HEK293 (cell line): ENCODE data around the gene TTLL12.

Source experiments
- CTCF ChIA-PET: fragments of 350-600 bp; formaldehyde crosslinking; extraction: SDS; loops from one replicate; lab custom pipeline; 2021; ENCODE audit warnings: antibody characterized with exemption; lab: Yijun Ruan, JAX
- POLR2A ChIA-PET: fragments of 300-600 bp; formaldehyde crosslinking; extraction: SDS; loops from one replicate; lab custom pipeline; 2020; ENCODE audit warnings: antibody characterized with exemption, inconsistent platforms; lab: Yijun Ruan, JAX
- H3K27ac ChIP-seq: fragments of 200-500 bp; sonication (Bioruptor generic); 2 replicates; pipeline ENCODE4 v1.5.1; 2014; ENCODE audit warnings: low read depth, low read length, control low read depth, inconsistent platforms; ENCODE audit errors: extremely low read depth
- H3K36me3 ChIP-seq, 2 experiments: fragments of 200-500 bp in 1 of 2; sonication (Bioruptor generic) in 1 of 2; 1 replicate in 1 of 2; 2 replicates in 1 of 2; pipeline ENCODE4 v1.5.1; 2014 to 2017; ENCODE audit warnings: inconsistent platforms in 2 of 2, low read length in 2 of 2; ENCODE audit not compliant: control insufficient read depth in 2 of 2, insufficient read depth in 1 of 2
- H3K4me1 ChIP-seq: fragments of 200-500 bp; sonication (Bioruptor generic); 2 replicates; pipeline ENCODE4 v1.5.1; 2014; ENCODE audit warnings: mild to moderate bottlenecking, low read length, inconsistent platforms; ENCODE audit not compliant: control insufficient read depth, insufficient read depth
- H3K4me3 ChIP-seq: 2 replicates; pipeline ENCODE4 v1.5.1; 2011; ENCODE audit warnings: low read depth, mild to moderate bottlenecking, control low read depth, low read length, moderate library complexity
- H3K9me3 ChIP-seq: fragments of 200-500 bp; sonication (Bioruptor generic); 2 replicates; pipeline ENCODE4 v1.5.1; 2014; ENCODE audit warnings: low read depth, low read length, inconsistent platforms; ENCODE audit not compliant: control insufficient read depth, insufficient read depth
- BCL11A ChIP-seq: fragments of 450-650 bp; formaldehyde crosslinking; IDR thresholded peaks from 2 replicates; pipeline ENCODE4 v1.5.1; 2016; ENCODE audit warnings: low read depth, missing biosample characterization, missing genetic modification characterization
- EGR2 ChIP-seq: fragments of 450-650 bp; formaldehyde crosslinking; IDR thresholded peaks from 2 replicates; pipeline ENCODE4 v1.5.1; 2016; ENCODE audit warnings: low read depth, missing biosample characterization, missing genetic modification characterization
- GLIS2 ChIP-seq: fragments of 450-650 bp; formaldehyde crosslinking; IDR thresholded peaks from 2 replicates; pipeline ENCODE4 v1.5.1; 2016; ENCODE audit warnings: missing biosample characterization, missing genetic modification characterization
- OVOL3 ChIP-seq: fragments of 450-650 bp; formaldehyde crosslinking; IDR thresholded peaks from 2 replicates; pipeline ENCODE4 v1.5.1; 2016; ENCODE audit warnings: missing biosample characterization, missing genetic modification characterization
- SETDB1 ChIP-seq: IDR thresholded peaks from one replicate; pipeline ENCODE4 v1.6.1; 2017; ENCODE audit warnings: mild to moderate bottlenecking, low read length, moderate library complexity, mixed read lengths; ENCODE audit not compliant: insufficient read length
- TCF7L2 ChIP-seq: IDR thresholded peaks from 2 replicates; pipeline ENCODE4 v1.6.1; 2011; ENCODE audit warnings: low read depth, mild to moderate bottlenecking, inconsistent platforms, low read length, moderate library complexity, borderline replicate concordance
- ZBTB1 ChIP-seq: fragments of 450-650 bp; formaldehyde crosslinking; IDR thresholded peaks from 2 replicates; pipeline ENCODE4 v1.5.1; 2016; ENCODE audit warnings: missing biosample characterization, missing genetic modification characterization
- ZBTB7A ChIP-seq: fragments of 450-650 bp; formaldehyde crosslinking; IDR thresholded peaks from 2 replicates; pipeline ENCODE4 v1.5.1; 2016; ENCODE audit warnings: low read depth, missing biosample characterization, missing genetic modification characterization
- ZIC2 ChIP-seq: fragments of 450-650 bp; formaldehyde crosslinking; IDR thresholded peaks from 2 replicates; pipeline ENCODE4 v1.5.1; 2016; ENCODE audit warnings: missing biosample characterization, missing genetic modification characterization
- ZNF114 ChIP-seq: fragments of 450-650 bp; formaldehyde crosslinking; IDR thresholded peaks from 2 replicates; pipeline ENCODE4 v1.5.0; 2017; ENCODE audit warnings: missing biosample characterization, missing genetic modification characterization
- ZNF133 ChIP-seq: fragments of 450-650 bp; formaldehyde crosslinking; IDR thresholded peaks from 2 replicates; pipeline ENCODE4 v1.5.1; 2016; ENCODE audit warnings: missing biosample characterization, missing genetic modification characterization
- ZNF140 ChIP-seq: fragments of 450-650 bp; formaldehyde crosslinking; IDR thresholded peaks from 2 replicates; pipeline ENCODE4 v1.5.1; 2016; ENCODE audit warnings: missing biosample characterization, missing genetic modification characterization
- ZNF146 ChIP-seq: fragments of 450-650 bp; formaldehyde crosslinking; IDR thresholded peaks from 2 replicates; pipeline ENCODE4 v1.5.1; 2016; ENCODE audit warnings: missing biosample characterization, missing genetic modification characterization
- ZNF184 ChIP-seq: fragments of 450-650 bp; IDR thresholded peaks from 2 replicates; pipeline ENCODE4 v1.5.1; 2018; ENCODE audit warnings: missing biosample characterization, mild to moderate bottlenecking, missing genetic modification characterization
- ZNF19 ChIP-seq: fragments of 450-650 bp; formaldehyde crosslinking; IDR thresholded peaks from 2 replicates; pipeline ENCODE4; 2016; ENCODE audit warnings: missing biosample characterization, missing genetic modification characterization, low read depth
- ZNF221 ChIP-seq: fragments of 450-650 bp; formaldehyde crosslinking; IDR thresholded peaks from 2 replicates; pipeline ENCODE4 v1.5.1; 2017; ENCODE audit warnings: missing biosample characterization, missing genetic modification characterization, borderline replicate concordance
- ZNF302 ChIP-seq: fragments of 450-650 bp; formaldehyde crosslinking; IDR thresholded peaks from 2 replicates; pipeline ENCODE4 v1.5.1; 2016; ENCODE audit warnings: missing biosample characterization, missing genetic modification characterization, low read depth
- ZNF354C ChIP-seq: fragments of 450-650 bp; formaldehyde crosslinking; IDR thresholded peaks from 2 replicates; pipeline ENCODE4 v1.5.1; 2016; ENCODE audit warnings: missing biosample characterization, missing genetic modification characterization, low read depth, borderline replicate concordance
- ZNF423 ChIP-seq: fragments of 450-650 bp; formaldehyde crosslinking; IDR thresholded peaks from 2 replicates; pipeline ENCODE4 v1.5.1; 2016; ENCODE audit warnings: missing biosample characterization, missing genetic modification characterization
- ZNF426 ChIP-seq: fragments of 450-650 bp; formaldehyde crosslinking; IDR thresholded peaks from 2 replicates; pipeline ENCODE4 v1.5.1; 2017; ENCODE audit warnings: missing biosample characterization, missing genetic modification characterization, mild to moderate bottlenecking, inconsistent platforms, moderate library complexity
- ZNF433 ChIP-seq: fragments of 450-650 bp; formaldehyde crosslinking; IDR thresholded peaks from 2 replicates; pipeline ENCODE4 v1.5.1; 2016; ENCODE audit warnings: missing biosample characterization, missing genetic modification characterization, low read depth
- ZNF555 ChIP-seq: fragments of 450-650 bp; formaldehyde crosslinking; conservative IDR thresholded peaks from 2 replicates; pipeline ENCODE4 v1.5.1; 2017; ENCODE audit warnings: missing biosample characterization, mild to moderate bottlenecking, missing genetic modification characterization, inconsistent platforms
- ZNF660 ChIP-seq: fragments of 450-650 bp; IDR thresholded peaks from 2 replicates; pipeline ENCODE4 v1.5.1; 2018; ENCODE audit warnings: missing biosample characterization, mild to moderate bottlenecking, missing genetic modification characterization
- ZNF670 ChIP-seq: fragments of 450-650 bp; formaldehyde crosslinking; IDR thresholded peaks from 2 replicates; pipeline ENCODE4 v1.5.1; 2016; ENCODE audit warnings: missing biosample characterization, missing genetic modification characterization, low read depth
- ZNF76 ChIP-seq: fragments of 450-650 bp; formaldehyde crosslinking; IDR thresholded peaks from 2 replicates; pipeline ENCODE4; 2016; ENCODE audit warnings: low read depth, missing biosample characterization, missing genetic modification characterization, borderline replicate concordance
- ZSCAN16 ChIP-seq: fragments of 450-650 bp; formaldehyde crosslinking; IDR thresholded peaks from 2 replicates; pipeline ENCODE4 v1.5.1; 2016; ENCODE audit warnings: missing biosample characterization, missing genetic modification characterization
- TF ChIP-seq, protein P1 (sequence below): fragments of 450-650 bp; formaldehyde crosslinking; IDR thresholded peaks from 2 replicates; pipeline ENCODE4 v1.5.1; 2016; ENCODE audit warnings: missing biosample characterization, missing genetic modification characterization
- TF ChIP-seq, protein P2 (sequence below): fragments of 450-650 bp; formaldehyde crosslinking; IDR thresholded peaks from 2 replicates; pipeline ENCODE4 v1.5.1; 2016; ENCODE audit warnings: missing biosample characterization, missing genetic modification characterization
- TF ChIP-seq, protein P3 (sequence below): fragments of 450-650 bp; formaldehyde crosslinking; IDR thresholded peaks from 2 replicates; pipeline ENCODE4 v1.5.1; 2016; ENCODE audit warnings: missing biosample characterization, missing genetic modification characterization, borderline replicate concordance

The TTLL12 gene

DNA sequence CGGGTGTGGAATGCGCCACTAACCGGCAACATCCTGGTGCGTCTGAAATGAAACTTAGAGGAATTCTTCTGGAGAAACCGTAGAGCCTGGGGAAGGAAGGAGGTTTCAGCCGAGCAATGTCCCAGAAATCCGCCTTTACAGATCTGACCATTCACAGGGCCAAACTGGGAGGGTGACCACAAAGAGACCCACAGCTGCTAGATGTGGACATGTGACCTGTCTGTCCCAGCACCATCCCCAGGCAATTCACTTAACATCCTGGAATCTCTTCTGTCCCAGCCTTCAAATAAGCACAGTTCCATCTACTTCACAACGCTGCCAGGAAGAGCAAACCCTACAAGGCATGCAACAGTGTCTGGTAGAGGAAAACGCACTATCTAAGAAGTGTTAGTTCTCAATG, 53.5 kb downstream of the TTLL12 start:
- Histone ChIP-seq H3K9me3 (no peaks in the 10 kb centered on the region), H3K4me1 (peaks cover 3% of the 10 kb centered on the region), H3K36me3 (peaks cover 34 to 75% of the 10 kb centered on the region in 2 experiments), H3K27ac (no peak overlapping the region), H3K4me3 (no peak overlapping the region)
- ChIA-PET POLR2A (interaction anchor here (0.6 kb wide), 1 partner anchor 647 kb away, joined by 3 read pairs; no protein-coding TSS in a partner anchor), CTCF (no interaction called here)
- TF ChIP-seq ZBTB1 (tag by site-specific recombination) (no peak), ZSCAN16 (tag by site-specific recombination) (no peak), ZNF555 (tag by site-specific recombination) (no peak), ZNF76 (tag by site-specific recombination) (no peak), ZNF302 (no peak), ZNF133 (tag by site-specific recombination) (no peak), ZNF433 (tag by site-specific recombination) (no peak), TCF7L2 (no peak), ZBTB7A (tag by site-specific recombination) (no peak), ZNF670 (tag by site-specific recombination) (no peak), ZNF354C (tag by site-specific recombination) (no peak), ZNF423 (tag by site-specific recombination) (no peak), ZIC2 (tag by site-specific recombination) (no peak), EGR2 (no peak)
- TF ChIP-seq, protein P1, sequence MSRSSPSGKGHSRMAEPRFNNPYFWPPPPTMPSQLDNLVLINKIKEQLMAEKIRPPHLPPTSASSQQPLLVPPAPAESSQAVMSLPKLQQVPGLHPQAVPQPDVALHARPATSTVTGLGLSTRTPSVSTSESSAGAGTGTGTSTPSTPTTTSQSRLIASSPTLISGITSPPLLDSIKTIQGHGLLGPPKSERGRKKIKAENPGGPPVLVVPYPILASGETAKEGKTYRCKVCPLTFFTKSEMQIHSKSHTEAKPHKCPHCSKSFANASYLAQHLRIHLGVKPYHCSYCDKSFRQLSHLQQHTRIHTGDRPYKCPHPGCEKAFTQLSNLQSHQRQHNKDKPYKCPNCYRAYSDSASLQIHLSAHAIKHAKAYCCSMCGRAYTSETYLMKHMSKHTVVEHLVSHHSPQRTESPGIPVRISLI (tag by site-specific recombination): no peak
- TF ChIP-seq, protein P2, sequence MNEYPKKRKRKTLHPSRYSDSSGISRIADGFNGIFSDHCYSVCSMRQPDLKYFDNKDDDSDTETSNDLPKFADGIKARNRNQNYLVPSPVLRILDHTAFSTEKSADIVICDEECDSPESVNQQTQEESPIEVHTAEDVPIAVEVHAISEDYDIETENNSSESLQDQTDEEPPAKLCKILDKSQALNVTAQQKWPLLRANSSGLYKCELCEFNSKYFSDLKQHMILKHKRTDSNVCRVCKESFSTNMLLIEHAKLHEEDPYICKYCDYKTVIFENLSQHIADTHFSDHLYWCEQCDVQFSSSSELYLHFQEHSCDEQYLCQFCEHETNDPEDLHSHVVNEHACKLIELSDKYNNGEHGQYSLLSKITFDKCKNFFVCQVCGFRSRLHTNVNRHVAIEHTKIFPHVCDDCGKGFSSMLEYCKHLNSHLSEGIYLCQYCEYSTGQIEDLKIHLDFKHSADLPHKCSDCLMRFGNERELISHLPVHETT (tag by site-specific recombination): no peak

DNA sequence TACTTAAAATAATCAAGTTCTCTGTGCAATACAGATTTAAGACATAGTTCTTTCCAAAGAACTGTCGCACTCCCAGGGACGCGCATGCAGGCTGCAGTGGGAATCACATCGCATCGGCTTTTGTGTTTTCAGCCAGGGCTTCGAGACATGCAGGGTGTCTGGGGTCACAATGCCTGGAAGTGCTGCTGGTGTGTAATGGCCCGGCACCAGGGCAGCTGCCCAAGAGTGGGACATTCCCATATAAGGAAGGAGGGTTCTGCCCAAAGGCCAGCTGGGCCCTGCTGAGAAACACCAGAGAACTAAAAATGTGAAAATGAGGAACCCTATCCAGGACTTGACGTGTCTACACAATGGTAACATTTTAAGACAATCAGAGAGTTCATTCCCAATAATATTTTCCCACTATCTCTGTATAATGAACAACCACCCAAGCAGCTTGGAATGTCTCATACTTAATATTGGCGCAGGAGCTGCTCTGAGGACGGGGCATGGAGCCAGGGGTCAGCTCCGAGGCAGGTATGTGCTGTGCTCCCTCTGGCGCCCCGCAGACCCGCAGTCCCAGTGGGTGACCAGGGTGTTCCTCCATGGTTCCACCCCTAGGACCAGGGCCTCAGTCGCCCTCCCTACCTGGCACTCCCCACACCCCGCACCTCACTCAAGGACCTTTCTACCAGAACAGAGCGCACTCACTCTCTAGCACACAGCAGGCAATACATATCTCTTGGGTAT, 55.0 kb downstream of the TTLL12 start:
- ChIA-PET POLR2A (no interaction called here), CTCF (interaction anchor here (1.1 kb wide), 1 partner anchor 10 kb away, joined by 3 read pairs; no protein-coding TSS in a partner anchor)
- no peak for TF ChIP-seq ZNF221 (tag by site-specific recombination)
- TF ChIP-seq ZNF146 (tag by site-specific recombination): no peak
- no peak for TF ChIP-seq ZNF19
- no peak for TF ChIP-seq ZNF184 (tag by site-specific recombination)
- TF ChIP-seq, protein P3, sequence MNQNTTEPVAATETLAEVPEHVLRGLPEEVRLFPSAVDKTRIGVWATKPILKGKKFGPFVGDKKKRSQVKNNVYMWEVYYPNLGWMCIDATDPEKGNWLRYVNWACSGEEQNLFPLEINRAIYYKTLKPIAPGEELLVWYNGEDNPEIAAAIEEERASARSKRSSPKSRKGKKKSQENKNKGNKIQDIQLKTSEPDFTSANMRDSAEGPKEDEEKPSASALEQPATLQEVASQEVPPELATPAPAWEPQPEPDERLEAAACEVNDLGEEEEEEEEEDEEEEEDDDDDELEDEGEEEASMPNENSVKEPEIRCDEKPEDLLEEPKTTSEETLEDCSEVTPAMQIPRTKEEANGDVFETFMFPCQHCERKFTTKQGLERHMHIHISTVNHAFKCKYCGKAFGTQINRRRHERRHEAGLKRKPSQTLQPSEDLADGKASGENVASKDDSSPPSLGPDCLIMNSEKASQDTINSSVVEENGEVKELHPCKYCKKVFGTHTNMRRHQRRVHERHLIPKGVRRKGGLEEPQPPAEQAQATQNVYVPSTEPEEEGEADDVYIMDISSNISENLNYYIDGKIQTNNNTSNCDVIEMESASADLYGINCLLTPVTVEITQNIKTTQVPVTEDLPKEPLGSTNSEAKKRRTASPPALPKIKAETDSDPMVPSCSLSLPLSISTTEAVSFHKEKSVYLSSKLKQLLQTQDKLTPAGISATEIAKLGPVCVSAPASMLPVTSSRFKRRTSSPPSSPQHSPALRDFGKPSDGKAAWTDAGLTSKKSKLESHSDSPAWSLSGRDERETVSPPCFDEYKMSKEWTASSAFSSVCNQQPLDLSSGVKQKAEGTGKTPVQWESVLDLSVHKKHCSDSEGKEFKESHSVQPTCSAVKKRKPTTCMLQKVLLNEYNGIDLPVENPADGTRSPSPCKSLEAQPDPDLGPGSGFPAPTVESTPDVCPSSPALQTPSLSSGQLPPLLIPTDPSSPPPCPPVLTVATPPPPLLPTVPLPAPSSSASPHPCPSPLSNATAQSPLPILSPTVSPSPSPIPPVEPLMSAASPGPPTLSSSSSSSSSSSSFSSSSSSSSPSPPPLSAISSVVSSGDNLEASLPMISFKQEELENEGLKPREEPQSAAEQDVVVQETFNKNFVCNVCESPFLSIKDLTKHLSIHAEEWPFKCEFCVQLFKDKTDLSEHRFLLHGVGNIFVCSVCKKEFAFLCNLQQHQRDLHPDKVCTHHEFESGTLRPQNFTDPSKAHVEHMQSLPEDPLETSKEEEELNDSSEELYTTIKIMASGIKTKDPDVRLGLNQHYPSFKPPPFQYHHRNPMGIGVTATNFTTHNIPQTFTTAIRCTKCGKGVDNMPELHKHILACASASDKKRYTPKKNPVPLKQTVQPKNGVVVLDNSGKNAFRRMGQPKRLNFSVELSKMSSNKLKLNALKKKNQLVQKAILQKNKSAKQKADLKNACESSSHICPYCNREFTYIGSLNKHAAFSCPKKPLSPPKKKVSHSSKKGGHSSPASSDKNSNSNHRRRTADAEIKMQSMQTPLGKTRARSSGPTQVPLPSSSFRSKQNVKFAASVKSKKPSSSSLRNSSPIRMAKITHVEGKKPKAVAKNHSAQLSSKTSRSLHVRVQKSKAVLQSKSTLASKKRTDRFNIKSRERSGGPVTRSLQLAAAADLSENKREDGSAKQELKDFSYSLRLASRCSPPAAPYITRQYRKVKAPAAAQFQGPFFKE (tag by site-specific recombination): no peak
- no peak for TF ChIP-seq SETDB1
- no peak for TF ChIP-seq OVOL3 (tag by site-specific recombination)
- TF ChIP-seq ZNF660 (tag by site-specific recombination): no peak
- no peak for TF ChIP-seq ZNF114 (tag by site-specific recombination)
- TF ChIP-seq GLIS2 (tag by site-specific recombination): no peak
- no peak for TF ChIP-seq BCL11A (tag by site-specific recombination)
- TF ChIP-seq ZNF426: no peak
- TF ChIP-seq ZNF140 (tag by site-specific recombination): no peak
- no peak for TF ChIP-seq ZIC2 (tag by site-specific recombination)
- H3K4me3 ChIP-seq: no peak overlapping the region
- H3K27ac ChIP-seq: no peak overlapping the region
- peaks cover 27 to 60% of the 10 kb centered on the region in 2 experiments for H3K36me3 ChIP-seq
- H3K4me1 ChIP-seq: peaks cover 3% of the 10 kb centered on the region
- no peaks in the 10 kb centered on the region for H3K9me3 ChIP-seq
